A673 (cell line): ENCODE data around the gene SPATA21.

Experiments
- CTCF ChIP-seq: fragments of 300-800, 200-600 bp; sonication (generic); conservative IDR thresholded peaks from 2 replicates; pipeline ENCODE4 v1.5.1; 2017; ENCODE audit warnings: low read depth, mild to moderate bottlenecking, antibody characterized with exemption, low read length, moderate library complexity, mixed read lengths
- EZH2 ChIP-seq: fragments of 200-600 bp; sonication (generic); IDR thresholded peaks from 2 replicates; pipeline ENCODE4 v1.6.1; 2017; ENCODE audit warnings: borderline replicate concordance, low read depth, mild to moderate bottlenecking, mixed read lengths, antibody characterized with exemption, low read length; ENCODE audit not compliant: poor library complexity, severe bottlenecking

DNA sequence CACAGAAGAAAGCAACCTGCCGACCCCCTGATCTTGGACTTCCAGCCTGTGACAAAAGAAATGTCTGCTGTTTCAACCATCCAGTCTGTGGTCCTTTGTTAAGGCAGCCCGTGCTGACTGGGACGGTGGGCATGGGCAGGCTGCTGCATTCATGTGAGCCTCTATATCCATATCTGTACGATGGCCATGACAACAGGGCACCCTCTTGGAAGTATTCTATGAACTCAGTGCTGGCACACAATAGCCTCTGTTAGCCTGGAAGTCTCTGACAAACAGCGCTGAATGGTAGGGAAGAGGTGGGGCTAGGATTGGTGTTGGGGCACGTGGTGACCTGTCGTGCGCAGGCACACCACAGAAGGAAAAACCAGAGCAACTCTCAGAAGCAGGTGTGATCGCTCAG, 30.4 kb downstream of the SPATA21 start:
- no peak for TF ChIP-seq CTCF
- no peak for TF ChIP-seq EZH2
